HG03139 (cell line): ENCODE data around the gene SLC6A6.

Source experiments
- ATAC-seq: cut with Tn5 transposase; IDR thresholded peaks from one replicate; pipeline ENCODE4 v1.9.1; 2021; ENCODE audit not compliant: unreplicated experiment

The SLC6A6 gene

DNA sequence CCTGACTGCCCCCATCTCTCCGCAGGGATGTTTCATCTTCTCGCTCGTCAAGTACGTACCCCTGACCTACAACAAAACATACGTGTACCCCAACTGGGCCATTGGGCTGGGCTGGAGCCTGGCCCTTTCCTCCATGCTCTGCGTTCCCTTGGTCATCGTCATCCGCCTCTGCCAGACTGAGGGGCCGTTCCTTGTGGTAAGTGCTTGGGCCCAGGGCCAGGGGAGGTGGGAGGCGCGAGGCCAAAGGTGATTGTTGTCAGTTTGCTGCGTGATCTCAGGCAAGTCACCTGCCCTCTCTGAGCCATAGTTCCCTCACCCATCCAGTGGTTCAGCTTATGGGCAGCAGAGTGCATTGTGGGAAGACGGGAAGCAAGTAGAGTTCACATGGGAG is 79.2 kb downstream of the SLC6A6 start:
- no peak for ATAC-seq

DNA sequence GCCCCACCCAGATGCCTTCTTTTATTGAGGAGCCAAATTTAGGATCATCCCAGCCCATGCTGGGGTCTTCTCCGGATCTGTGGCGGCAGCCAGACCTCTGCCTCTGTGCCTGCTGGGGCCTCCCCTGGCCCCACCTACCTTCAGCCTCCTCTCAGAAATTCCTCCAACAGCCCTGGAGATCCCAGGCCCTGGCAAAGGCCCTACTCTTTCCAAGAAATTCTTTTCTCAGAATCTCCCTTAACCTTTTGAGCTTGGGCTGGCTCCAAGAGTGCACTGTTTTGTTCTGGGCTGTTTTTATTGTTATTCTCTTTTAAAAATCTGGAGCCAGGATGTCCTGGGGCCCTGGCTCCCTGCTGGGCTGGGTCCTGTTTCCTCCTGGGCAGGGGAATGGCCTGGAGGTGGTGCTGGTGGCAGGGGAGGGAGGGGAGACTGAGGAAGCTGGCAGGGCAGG is 79.9 kb downstream of the SLC6A6 start:
- no peak for ATAC-seq

DNA sequence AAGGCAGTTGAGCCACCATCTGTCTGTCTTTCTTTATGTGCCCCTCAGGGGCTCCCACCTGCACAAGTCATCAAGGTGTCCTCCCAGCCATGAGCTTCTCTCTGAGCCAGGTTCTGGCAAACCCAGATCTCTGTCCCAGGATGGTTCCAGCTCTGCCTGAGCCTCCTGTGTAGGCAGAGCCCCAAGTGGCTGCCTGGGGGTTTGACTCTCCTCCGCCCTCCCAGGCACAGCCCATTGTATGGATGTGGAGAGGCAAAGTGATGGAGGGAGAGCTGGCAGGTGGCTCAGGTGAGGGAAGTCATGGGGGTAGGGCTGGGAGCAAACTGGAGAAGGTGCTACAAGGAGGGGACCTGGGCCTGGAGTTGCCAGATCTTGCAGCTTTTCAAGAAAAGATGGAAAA is 80.9 kb downstream of the SLC6A6 start:
- ATAC-seq = no peak

DNA sequence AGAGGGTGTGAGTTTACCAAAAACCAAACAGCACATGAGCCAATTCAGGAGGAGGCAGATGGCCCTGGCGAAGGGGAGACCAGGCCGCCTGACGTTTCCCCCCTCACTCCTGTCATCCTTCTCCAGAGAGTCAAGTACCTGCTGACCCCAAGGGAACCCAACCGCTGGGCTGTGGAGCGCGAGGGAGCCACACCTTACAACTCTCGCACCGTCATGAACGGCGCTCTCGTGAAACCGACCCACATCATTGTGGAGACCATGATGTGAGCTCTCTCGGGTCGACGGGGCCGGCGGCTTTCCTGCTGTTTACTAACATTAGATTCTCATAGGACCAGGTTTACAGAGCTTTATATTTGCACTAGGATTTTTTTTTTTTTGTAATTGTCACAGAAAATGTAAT is 82.3 kb downstream of the SLC6A6 start:
- no peak for ATAC-seq

DNA sequence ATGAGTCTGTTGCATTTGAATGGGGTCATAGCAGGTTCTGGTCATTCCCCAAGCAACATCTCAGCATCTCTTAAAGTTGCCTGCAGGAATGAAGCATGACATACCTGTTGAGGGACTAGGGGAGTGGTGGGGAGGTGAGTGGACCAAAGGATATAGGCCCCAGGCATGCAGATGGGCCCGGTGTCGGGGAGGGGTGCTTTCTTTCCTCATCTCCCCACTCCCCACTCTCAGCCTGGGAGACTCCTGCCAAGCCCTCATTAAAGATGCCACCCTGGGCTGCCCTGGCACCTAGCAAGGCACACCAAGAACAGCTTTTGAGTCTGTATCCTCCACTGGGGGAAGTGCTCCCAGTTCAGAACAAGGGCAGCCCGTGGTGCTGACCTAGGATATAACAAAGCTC is 83.6 kb downstream of the SLC6A6 start:
- ATAC-seq = no peak

DNA sequence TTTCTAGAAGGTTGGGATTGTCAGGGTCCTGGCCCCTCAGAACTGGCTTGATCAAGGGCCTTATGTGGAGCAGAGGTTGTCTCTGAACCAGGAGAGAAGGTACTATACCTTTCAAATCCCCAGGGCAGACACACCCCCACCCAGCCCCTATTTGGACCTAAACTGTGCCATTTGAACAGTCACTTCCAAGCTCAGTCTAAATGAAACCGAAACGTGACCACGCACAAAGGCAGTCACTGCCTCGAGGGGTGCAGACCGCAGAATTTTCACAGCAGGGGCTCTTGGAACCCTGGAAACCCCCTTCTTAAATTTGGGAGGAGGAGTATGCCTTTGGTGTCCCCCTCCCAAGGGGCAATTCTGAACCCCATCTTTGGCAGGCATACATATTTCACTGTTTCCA is 84.1 kb downstream of the SLC6A6 start:
- no peak for ATAC-seq

DNA sequence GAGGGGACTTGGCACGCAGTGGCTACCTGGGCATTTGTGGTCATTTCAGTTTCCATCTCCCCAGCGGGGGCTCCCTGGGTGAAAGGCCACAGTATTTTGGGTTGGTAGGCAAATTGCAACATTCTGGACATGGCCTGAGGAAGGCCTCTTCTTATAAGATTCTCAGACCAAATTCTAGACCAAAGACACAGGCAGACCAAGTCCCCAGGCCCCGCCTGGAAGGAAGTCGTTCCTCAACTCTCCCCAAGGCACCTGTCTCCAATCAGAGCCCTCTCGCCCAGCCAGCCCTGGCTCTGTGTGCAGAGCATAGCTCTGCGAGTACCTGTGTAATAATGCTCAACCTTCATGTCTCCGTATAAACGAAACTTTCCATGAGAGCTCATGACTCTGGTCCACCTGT is 84.7 kb downstream of the SLC6A6 start:
- no peak for ATAC-seq

DNA sequence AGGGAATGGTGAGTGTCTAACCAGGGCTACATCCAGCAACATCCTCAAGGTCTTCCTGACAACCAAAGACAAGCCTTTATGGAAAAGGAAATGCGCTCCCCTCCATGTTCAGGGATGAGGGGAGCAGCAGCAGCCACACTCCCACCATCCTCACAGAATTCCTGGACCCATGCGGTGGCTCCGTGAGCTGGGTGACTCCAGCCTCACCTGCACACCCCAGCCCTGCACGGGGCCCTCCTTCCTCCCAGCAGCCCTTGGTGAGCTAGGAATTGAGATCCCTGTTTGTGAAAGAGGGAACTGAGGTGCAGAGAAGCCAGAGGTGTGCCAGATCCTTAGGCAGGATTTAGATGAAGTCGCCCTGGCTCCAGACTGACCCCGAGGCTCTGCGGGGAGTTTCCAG is 85.4 kb downstream of the SLC6A6 start:
- ATAC-seq = no peak

DNA sequence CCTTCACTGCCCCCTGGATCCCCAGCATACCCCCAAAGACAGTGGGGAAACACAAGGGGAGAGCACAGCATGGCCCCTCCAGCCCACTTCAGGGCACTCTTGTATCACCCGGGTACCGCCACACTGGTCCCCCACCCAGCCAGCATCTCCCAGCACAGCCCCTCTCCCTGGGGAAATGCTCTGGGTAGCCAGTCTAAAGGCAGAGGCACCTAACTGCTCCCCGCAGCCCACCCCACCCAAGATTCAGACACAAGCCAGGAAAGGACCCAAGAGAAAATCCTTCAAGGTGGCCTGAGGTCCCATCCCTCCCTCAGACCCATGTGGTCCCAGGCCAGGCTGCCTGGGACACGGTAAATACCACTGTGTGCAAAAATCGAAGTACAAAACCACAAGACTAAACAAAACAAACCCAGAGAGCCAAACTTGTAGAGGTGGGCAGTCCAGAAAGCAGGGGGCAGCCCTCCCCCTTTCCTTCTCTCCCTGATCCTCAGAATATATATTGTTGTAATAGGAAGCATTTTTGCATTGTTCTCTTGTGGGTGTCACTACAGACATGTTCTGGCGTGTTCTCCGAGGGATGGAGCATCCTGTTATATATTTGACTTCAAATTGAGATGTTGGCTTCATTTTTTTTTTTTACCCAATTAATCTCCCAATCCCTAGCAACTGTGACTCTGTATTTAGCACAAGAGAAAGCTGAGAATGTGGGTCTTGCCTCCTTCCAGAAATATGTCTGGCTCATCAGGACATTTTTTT is 86.1 kb downstream of the SLC6A6 start:
- ATAC-seq = no peak

DNA sequence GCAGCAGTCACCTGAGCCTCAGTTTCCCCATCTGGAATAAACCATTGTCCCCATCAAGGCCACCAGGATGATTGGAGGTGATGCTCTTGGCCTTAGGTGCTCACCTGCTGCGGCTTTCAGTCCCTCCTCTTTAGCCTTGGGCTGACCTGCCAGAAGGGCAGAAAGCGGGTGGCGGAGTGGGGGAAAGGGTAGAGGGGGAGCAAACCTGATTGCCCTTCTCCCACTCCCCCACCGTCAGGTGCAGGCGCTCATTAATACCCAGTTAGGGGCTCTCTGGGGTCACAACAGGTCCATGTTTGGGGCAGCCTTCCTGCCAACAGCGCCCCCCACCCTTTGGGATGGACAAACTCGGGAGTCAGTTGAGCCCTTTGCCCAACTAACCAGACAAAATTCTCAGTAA is 87.2 kb downstream of the SLC6A6 start:
- ATAC-seq = no peak

DNA sequence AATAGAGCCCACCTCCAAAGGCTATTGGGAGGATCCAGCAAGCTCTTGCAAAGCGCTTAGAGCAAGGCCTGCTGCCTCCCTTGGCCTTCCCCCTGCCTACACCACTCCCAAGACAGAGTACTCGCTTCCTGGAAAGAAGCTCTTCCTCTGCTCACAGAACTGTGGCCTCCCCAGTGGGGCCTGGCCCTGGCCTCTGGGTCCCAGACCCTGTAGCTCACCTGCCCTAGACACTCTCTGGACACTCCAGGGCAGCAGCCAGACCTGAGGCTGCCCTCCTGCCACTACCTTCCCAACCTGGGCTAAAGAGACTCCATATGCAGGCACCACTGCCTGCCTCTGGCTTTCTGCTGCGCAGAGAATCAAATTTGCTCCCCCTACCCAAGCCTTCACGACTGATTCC is 87.8 kb downstream of the SLC6A6 start:
- no peak for ATAC-seq

DNA sequence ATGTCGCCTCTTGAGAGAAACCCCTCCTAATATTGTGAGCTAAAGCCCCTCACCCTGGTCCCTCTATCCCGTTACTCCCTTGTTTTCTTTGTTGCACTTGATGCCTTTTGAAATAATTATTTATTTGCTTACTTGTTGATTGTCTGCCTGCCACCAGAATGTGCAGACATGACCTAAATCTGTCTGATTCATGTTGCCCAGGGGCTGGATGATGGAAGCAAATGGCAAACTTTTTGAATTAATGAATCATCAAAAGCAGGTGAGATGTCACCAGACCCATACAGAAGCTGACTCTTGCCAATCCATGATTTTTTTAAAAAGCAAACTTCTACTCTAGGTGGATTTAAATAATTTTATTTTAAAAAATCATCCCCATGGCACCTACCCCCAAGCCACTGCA is 88.4 kb downstream of the SLC6A6 start:
- no peak for ATAC-seq

DNA sequence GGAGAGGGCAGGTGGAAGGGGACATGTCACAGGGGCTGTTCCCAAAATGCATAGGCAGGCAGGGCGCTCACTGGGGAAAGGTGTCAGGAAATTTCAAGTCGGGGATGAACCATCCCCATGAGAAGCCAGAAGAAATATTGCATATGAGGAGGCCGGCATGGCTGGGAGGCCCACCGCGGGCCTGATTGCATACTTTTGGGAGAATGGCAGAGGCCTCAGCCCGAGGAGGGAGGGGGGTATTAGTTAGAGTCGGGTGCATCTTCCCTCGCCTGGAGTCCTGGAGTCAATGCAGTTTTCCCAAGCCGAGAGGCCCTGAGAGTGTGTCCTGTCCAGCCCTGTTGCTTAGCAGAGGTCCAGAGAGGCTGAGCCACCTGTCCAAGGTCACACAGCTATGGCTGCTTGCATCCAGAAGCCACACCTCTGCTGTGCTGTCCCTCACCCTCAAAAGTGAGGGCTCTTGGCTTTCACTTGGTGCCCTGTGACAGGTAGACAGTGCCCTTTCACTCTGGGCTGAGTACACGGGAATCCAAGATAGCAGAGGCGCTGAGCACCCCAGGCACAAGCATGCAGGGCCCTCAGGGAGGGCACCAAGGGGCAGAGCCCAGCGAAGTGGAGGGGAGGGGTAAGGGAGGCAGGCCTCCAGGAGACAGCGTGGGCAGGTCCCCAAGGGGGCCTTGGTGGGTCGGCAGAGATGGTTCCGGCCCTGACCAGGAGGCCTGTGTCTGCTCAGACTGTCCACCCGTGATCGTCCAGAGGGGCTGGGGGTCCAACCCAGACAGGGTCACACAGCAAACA is 89.2 kb downstream of the SLC6A6 start:
- ATAC-seq = no peak

DNA sequence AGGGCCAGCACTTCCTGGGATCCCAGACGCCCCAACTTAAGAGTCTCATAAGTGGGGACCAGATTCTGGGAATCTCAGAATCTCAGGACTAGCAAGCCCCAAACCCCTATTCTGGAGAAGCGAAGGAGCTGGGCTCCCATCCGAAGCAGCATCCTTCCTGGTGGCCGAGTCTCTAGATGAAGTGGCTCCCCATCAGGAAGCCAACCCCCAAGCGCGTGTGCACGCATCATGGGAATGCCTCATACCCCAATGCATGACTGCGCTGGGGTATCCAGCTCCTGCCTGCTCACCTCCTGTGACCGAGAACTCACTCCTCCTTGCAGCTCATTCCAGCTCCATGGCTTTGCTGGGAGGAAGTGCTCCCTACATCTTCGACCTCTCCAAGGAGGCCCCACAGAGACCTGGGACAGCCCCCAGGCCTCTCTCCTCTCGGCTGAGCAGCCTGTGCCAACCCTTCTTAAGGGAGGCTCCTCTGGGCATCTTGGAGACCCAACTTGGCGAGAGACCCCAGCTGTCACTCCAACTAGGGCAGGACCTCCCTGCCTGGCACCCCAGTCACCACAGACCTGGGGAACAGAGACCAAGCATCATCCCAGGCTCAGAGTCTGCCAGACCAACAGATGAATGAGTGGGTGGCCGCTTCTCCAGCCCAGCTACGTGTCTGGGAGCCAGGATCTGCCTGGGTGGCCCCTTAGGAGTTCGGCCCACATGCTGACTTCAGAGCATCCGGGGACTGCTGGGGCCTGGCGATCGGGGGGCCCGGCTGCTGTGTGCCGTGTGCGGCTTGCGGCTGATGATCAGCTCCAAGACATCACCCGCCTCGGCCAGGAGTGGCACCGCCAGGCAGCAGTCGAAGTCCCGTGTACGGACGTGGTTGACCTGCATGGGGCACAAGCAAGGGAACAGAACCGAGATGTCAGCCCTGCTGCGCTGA is 90.8 kb downstream of the SLC6A6 start:
- no peak for ATAC-seq

DNA sequence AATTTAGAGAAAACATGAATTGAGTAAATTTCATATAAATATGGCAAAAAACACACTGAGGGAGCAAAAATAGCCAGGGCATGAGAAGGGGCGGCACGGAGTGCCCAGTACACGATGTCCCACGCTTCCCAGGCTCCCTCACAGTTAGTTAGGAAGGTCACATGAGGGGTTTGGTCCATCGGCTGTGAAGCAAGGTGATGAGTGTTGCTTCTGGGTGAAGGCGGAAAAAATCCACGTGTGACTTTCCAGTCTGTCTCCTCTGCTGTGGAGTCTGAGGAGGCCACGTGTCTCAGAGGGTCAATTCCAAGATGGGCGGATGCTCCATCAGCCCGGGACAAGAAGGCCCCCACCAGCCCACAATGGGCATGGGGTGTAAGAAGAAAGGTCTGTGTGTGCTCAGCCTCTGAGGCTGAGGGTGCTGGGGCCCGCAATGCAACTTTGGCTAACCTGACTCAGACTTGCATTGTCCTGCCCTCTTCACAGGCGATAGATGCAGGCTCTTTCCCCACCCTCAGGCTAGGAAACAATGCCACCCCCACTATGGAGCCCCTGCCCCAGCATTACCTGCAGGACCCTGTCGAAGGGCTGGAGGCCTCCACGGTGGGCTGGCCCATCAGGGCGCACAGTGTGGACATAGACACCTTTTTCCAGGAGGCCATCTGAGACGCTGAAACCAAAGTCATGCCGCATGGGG is 92.0 kb downstream of the SLC6A6 start:
- no peak for ATAC-seq

DNA sequence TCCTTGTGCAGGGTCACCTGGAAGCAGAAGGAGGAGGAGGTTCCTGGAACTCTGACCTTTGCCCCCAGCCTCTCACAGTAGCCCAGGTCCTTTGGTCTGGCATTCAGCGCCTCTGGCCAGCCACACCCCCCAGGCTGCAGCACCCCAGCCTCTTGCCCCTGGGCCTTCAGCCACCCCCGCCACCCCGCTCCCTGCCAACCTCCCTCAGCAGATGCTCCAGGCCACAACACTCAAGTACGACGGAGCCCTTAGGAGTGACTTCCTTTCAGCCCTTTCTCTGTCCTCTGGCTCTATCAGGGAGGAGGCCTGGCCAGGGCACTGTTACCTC is 92.5 kb downstream of the SLC6A6 start:
- no peak for ATAC-seq

DNA sequence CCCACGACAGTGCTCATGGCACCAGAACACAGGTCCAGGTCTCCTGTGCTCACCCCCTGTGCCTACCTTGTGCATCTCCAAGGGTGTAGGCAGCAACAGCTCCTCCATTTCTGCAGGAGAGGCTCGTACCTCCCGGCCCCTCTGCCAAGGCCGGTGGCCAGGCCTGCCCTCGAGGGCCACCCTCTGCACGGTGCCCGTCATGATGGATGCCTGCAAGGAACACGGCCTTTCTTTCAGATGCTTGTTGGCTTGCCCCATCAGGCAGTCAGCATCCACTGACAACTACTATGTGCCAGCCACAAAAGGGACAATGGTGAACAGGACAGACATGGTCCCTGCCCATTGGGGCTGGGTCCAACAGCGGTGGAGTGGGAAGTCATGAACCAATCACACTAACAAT is 93.9 kb downstream of the SLC6A6 start:
- no peak for ATAC-seq

DNA sequence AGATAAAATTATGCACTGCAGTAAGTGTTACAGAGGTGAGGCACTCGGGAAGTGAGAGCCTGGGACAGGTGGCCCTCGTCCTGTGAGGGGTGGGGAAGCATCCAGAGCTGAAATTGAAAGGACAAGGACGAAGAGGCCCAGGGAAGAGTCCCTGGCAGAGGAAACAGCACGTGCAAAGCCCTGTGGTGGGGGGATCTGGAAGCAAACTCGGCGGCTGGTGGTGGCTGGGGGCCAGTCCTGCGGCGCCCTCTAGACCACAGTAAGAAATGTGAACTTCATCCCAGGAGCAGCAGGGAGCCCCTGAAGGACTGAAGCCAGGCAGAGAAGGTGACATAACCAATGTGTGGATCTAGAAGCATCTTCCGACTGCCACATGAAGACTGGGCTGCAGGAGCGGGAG is 94.9 kb downstream of the SLC6A6 start:
- ATAC-seq = no peak

DNA sequence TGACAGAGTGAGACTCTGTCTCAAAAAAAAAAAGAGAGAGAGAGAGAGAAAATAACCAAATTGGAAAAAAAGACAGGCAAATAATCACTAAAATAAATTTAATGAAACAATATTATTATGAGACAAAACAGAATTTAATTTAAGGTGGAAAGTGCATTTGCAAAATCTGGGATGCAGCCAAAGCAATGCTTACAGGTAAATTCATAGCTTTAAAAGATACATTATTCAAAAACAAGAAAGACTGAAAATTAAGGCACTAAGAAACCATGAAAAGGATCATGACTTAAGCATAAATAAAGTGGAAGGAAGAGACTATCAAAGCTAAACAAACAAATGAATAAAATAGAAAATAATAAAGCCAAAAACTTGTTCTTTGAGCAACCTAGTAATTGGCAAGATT is 100.1 kb downstream of the SLC6A6 start:
- no peak for ATAC-seq

DNA sequence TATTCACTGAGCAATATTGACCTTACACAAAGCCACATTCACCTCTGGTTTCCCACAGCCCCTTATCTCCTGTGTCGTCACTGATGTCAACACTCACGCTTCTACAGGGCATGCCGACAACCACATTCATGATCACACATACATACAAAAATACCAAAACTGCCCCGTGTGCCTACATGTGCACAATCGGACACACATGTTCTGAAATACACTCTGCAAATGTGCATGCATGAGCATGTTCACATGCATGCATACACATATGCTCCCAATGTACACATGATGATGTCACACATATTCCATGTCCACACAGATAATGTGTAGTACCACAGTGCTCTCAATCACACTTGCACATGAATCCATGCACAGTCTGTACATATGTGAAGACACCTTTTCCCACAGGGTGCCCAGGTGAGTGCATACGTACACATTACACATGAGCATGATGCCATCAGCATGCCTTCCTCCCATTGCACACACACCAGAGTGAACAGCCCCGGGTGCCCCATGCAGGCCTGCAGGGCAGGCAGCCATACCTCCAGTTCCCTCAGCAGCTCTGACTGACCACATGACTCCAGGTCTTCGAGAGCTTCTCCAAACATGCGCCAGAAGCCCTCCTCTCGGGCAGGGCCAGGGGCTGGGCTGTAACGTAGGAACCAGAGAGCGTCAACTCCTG is 100.8 kb downstream of the SLC6A6 start:
- no peak for ATAC-seq

DNA sequence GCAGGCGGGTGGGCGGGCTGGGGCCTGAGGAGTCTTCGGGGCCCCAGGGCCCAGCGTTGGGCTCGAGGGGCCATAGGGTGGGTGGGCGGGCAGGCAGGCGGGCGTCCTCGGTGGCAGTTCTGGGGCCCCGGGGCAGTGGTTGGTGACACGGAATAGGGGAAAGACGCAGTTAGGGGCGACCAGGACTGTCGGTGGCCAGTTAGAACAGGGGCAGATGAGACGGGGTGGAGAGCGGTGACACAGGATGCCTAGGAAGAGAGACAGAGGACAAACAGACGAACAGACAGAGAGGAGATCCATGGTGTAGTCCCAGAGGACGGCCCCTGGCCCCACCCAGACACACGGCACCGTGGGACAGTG is 101.3 kb downstream of the SLC6A6 start:
- no peak for ATAC-seq
